NCI-H1048 (cell line): ENCODE measurements around the gene ARHGAP6.

Source experiments
- DNase-seq: peaks from one replicate; lab custom pipeline; 2025; lab: John Stamatoyannopoulos, UW

ARHGAP6 gene

GRCh38 chrX:11665168-11666111 is at the start of gene ARHGAP6:
Gene ARHGAP6, minus strand, starts transcription at chrX:11665920. Its CDS starts 1,092 bp downstream, at chrX:11664828.
- DNase-seq = no peak

GRCh38 chrX:11704725-11705495 is 39.2 kb upstream of the ARHGAP6 start:
- no peak for DNase-seq

GRCh38 chrX:11703855-11704254 is 38.1 kb upstream of the ARHGAP6 start:
- DNase-seq = no peak

GRCh38 chrX:11702965-11703631 is 37.4 kb upstream of the ARHGAP6 start:
- DNase-seq = no peak

GRCh38 chrX:11702420-11702819 is 36.7 kb upstream of the ARHGAP6 start:
- no peak for DNase-seq

GRCh38 chrX:11698702-11699101 is 33.0 kb upstream of the ARHGAP6 start:
- no peak for DNase-seq

GRCh38 chrX:11688201-11688600 is 22.5 kb upstream of the ARHGAP6 start:
- DNase-seq = no peak

GRCh38 chrX:11687157-11687556 is 21.4 kb upstream of the ARHGAP6 start:
- DNase-seq = no peak

GRCh38 chrX:11683057-11683456 is 17.3 kb upstream of the ARHGAP6 start:
- DNase-seq = no peak

- DNase-seq = no peak
Observed at GRCh38 chrX:11678158-11678557, 12.4 kb upstream of the ARHGAP6 start.

- no peak for DNase-seq
Observed at GRCh38 chrX:11672213-11672612, 6.5 kb upstream of the ARHGAP6 start.

GRCh38 chrX:11670316-11670715 is 4.6 kb upstream of the ARHGAP6 start:
- DNase-seq = no peak

- no peak for DNase-seq
Observed at GRCh38 chrX:11666952-11667685, 1.4 kb upstream of the ARHGAP6 start.

GRCh38 chrX:11666164-11666563 is 444 bp upstream of the ARHGAP6 start:
- no peak for DNase-seq

- no peak for DNase-seq
Observed at GRCh38 chrX:11664211-11665167, 1.2 kb downstream of the ARHGAP6 start.

- DNase-seq = no peak
Observed at GRCh38 chrX:11663875-11664210, 1.9 kb downstream of the ARHGAP6 start.

GRCh38 chrX:11655282-11656015 is 10.3 kb downstream of the ARHGAP6 start:
- DNase-seq = no peak

- DNase-seq = no peak
Observed at GRCh38 chrX:11648705-11649519, 16.8 kb downstream of the ARHGAP6 start.

GRCh38 chrX:11647138-11647537 is 18.6 kb downstream of the ARHGAP6 start:
- DNase-seq = no peak
